Esophagus muscularis mucosa (tissue), 3 donors: ENCODE results near the gene UNC5CL.

Experiments used
- CTCF ChIP-seq, 3 experiments: fragments of 200-600 bp in 2 of 3; fragments of 450-650 bp in 1 of 3; sonication (generic) in 2 of 3; IDR thresholded peaks; one replicate each; pipeline ENCODE4 v1.5.1; 2017 to 2019; ENCODE audit warnings: antibody characterized with exemption in 3 of 3, mild to moderate bottlenecking in 2 of 3, moderate library complexity in 1 of 3
- POLR2A ChIP-seq: fragments of 450-650 bp; IDR thresholded peaks from one replicate; pipeline ENCODE4 v1.6.1; 2017; ENCODE audit warnings: antibody characterized with exemption, moderate library complexity, mild to moderate bottlenecking, low read depth
- POLR2AphosphoS5 ChIP-seq, 2 donors: sonication (generic); formaldehyde crosslinking; IDR thresholded peaks; one replicate each; pipeline ENCODE4 v1.6.1; 2017; ENCODE audit warnings: antibody characterized with exemption in 2 of 2

GRCh38 chr6:41036186-41036585 lies 2.8 kb downstream of the UNC5CL start:
- no peak for TF ChIP-seq CTCF (IDR thresholded peaks at IDR 0.05)
- TF ChIP-seq POLR2A, result no peak
- no peak for TF ChIP-seq POLR2AphosphoS5 (IDR thresholded peaks at IDR 0.05)
